ENCODE data around the gene RBCK1.
"Not testable (repeated sequence)": the region's sequence is repeated elsewhere in the genome, so short reads cannot be mapped to it uniquely, and the experiment has no call there.

Gene RBCK1

DNA sequence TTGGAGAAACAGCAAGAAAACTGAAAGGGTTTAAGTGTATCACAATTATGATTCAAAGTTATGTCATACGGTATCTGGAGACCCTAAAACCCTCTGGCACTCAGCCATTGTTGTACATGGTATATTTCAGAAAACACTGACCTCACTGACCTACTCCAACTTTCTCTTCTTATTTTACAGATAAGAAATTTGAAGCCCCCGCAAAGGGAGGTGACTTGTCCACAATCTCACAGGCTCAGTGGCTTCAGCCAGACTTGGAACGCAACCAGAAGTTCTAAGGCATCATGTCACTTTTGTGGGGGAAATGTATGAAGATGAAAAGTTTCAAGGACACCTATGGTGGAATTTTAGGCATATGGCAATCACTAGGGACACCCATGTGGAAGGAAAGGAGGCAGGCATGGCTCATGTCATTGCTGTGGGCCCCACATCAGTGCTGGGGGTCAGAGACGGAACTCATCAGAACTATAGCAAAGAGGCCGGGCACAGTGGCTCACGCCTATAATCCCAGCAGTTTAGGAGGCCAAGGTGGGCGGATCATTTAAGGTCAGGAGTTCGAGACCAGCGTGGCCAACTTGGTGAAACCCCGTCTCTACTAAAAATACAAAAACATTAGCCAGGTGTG is 32.7 kb upstream of the RBCK1 start:
- DNase-seq (ENCODE audit: low read depth in 2 of 2, low spot score in 1 of 2), result no peak

- DNase-seq (ENCODE audit: low read depth in 2 of 2, low spot score in 1 of 2), result no peak
Observed at GRCh38 chr20:376089-376488, 32.0 kb upstream of the RBCK1 start.

GRCh38 chr20:376750-377149 is 31.3 kb upstream of the RBCK1 start:
- DNase-seq (ENCODE audit: low read depth in 2 of 2, low spot score in 1 of 2), result no peak

- DNase-seq (ENCODE audit: low read depth in 2 of 2, low spot score in 1 of 2), result not testable (repeated sequence)
Observed at GRCh38 chr20:377578-377977, 30.5 kb upstream of the RBCK1 start.

DNA sequence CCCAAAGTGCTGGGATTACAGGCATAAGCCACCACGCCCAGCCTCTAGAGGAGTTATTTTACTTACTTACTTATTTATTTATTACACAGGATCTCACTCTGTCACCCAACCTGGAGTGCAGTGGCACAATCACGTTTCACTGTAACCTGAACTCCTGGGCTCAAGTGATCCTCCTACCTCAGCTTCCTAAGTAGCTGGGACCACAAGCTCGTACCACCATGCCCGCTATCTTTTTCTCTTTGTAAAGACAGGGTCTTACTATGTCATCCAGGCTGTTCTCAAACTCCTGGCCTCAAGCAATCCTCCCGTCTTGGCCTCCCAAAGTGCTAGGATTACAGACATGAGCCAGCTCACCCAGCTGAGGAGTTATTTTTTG is 29.1 kb upstream of the RBCK1 start:
- DNase-seq (ENCODE audit: low read depth in 2 of 2, low spot score in 1 of 2), result no peak

DNA sequence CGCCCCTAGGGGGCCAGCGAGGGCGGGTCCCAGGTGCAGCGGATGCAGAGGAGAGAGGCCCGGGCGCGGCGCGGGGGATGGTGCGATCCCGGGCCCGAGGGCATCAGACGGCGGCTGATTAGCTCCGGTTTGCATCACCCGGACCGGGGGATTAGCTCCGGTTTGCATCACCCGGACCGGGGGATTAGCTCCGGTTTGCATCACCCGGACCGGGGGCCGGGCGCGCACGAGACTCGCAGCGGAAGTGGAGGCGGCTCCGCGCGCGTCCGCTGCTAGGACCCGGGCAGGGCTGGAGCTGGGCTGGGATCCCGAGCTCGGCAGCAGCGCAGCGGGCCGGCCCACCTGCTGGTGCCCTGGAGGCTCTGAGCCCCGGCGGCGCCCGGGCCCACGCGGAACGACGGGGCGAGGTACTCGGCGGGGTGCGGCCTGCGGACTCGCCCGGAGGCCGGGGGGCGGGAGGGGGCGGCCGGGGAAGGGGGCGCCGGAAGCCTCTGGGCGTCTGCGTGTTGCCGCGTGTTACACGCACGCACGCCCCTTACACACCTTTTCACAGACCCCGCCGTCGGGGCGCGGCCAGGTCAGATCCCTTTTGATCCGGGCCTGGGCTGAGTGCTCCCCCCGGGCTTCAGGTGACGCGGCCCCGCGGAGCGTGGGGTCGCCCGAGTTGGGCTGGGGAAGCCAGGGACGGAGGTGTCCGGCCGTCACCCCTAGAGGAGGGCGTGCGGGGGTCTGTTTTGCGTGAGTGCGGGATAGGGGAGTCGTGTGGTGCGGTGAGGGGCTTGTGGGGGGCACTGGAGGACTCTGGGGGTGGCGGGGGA is 27.1 kb upstream of the RBCK1 start:
- no peak for DNase-seq (ENCODE audit: low read depth in 2 of 2, low spot score in 1 of 2)

GRCh38 chr20:381581-382290 is 26.4 kb upstream of the RBCK1 start:
- DNase-seq (ENCODE audit: low read depth in 2 of 2, low spot score in 1 of 2), result peak; percentile 41 to 48

- DNase-seq (ENCODE audit: low read depth in 2 of 2, low spot score in 1 of 2), result no peak
Observed at GRCh38 chr20:382291-383115, 25.6 kb upstream of the RBCK1 start.

- DNase-seq (ENCODE audit: low read depth in 2 of 2, low spot score in 1 of 2), result no peak
Observed at GRCh38 chr20:383889-384288, 24.2 kb upstream of the RBCK1 start.

DNA sequence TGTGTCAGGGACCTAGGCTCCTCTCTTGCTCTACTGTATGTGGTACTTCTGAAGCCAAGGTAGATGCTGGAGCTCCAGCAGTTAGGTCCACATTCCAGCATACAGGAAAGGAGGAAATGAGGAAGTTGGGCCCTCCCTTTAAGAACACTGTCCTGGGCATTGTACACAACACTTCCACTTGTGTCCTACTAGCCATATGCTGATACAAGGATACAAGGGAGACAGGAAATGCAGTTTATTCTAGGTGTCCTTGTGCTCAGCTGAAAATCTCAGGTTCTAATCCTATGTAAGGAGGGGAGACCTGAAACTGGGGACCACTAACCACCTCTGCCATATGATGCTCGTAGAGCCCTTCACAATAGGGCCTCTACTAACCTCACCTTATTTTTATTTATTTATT is 23.4 kb upstream of the RBCK1 start:
- no peak for DNase-seq (ENCODE audit: low read depth in 2 of 2, low spot score in 1 of 2)

- no peak for DNase-seq (ENCODE audit: low read depth in 2 of 2, low spot score in 1 of 2)
Observed at GRCh38 chr20:385448-385847, 22.7 kb upstream of the RBCK1 start.

DNA sequence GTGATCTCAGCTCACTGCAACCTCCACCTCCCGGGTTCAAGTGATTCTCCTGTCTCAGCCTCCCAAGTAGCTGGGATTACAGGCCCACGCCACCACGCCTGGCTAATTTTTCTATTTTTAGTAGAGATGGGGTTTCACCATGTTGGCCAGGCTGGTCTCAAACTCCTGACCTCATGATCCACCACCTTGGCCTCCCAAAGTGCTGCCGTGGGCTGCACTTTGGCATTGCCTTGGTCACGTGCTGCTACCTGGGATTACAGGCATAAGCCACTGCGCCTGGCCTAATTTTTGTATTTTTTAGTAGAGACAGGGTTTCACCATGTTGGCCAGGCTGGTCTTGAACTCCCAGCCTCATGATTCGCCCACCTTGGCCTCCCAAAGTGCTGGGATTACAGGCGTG is 21.5 kb upstream of the RBCK1 start:
- DNase-seq (ENCODE audit: low read depth in 2 of 2, low spot score in 1 of 2), result not testable (repeated sequence)

DNA sequence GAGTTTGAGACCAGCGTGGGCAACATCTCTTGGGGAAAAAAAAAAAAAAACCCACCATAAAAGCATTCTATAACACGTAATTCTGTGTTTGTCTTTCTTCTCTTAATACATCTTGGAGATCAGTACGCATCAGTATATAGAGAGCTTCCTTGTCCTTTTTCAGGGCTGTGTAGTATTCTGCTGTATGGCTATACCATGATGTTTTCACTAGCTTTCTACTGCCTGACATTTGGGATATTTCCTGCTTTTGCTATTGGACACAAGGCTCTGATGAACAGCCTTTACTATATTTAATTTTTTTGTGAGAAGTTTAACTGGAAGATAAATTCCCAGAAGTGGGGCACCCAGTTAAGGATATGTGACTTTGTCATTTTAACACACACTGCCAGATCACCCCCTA is 20.6 kb upstream of the RBCK1 start:
- DNase-seq (ENCODE audit: low read depth in 2 of 2, low spot score in 1 of 2), result no peak

DNA sequence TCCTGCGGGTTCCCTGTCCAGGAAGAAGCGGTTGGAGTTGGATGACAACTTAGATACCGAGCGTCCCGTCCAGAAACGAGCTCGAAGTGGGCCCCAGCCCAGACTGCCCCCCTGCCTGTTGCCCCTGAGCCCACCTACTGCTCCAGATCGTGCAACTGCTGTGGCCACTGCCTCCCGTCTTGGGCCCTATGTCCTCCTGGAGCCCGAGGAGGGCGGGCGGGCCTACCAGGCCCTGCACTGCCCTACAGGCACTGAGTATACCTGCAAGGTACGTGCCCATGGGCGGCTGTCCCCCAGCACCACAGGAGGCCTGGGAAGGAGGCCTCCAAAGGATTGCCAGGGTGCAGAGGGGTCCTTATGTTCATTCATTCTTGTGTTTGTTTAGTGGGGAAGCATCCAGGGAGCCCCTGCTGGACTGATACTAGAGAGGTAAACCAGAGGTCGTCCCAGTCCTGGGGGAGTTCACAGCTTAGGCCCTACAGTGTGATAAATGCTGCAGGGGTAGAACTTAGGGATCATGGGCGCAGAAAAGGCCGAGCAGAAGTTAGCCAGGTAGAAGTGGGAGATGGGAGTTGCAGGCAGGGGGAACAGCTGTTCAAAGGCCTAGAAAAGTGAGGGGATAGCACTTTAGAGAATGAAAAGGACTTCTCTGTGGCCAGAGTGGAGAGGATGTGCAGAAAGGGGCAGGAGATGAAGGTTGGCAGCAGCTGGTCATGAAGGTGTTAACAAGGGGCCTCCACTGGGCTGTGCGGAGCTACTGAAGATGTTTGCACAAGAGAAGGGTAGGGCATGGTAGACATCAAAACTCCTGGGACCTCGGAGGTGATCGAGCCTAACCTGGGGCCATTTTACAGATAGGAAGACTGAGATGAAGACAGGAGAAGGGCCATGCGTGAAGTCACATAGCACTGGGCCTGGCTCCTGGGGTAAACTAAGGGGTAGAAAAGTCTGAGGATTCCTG is 19.8 kb upstream of the RBCK1 start:
- no peak for DNase-seq (ENCODE audit: low read depth in 2 of 2, low spot score in 1 of 2)

- no peak for DNase-seq (ENCODE audit: low read depth in 2 of 2, low spot score in 1 of 2)
Observed at GRCh38 chr20:389220-389619, 18.9 kb upstream of the RBCK1 start.

GRCh38 chr20:391041-391711 is 16.9 kb upstream of the RBCK1 start:
- no peak for DNase-seq (ENCODE audit: low read depth in 2 of 2, low spot score in 1 of 2)

GRCh38 chr20:393296-393695 is 14.8 kb upstream of the RBCK1 start:
- not testable (repeated sequence) for DNase-seq (ENCODE audit: low read depth in 2 of 2, low spot score in 1 of 2)

GRCh38 chr20:396252-396618 is 11.9 kb upstream of the RBCK1 start:
- DNase-seq (ENCODE audit: low read depth in 2 of 2, low spot score in 1 of 2), result no peak

DNA sequence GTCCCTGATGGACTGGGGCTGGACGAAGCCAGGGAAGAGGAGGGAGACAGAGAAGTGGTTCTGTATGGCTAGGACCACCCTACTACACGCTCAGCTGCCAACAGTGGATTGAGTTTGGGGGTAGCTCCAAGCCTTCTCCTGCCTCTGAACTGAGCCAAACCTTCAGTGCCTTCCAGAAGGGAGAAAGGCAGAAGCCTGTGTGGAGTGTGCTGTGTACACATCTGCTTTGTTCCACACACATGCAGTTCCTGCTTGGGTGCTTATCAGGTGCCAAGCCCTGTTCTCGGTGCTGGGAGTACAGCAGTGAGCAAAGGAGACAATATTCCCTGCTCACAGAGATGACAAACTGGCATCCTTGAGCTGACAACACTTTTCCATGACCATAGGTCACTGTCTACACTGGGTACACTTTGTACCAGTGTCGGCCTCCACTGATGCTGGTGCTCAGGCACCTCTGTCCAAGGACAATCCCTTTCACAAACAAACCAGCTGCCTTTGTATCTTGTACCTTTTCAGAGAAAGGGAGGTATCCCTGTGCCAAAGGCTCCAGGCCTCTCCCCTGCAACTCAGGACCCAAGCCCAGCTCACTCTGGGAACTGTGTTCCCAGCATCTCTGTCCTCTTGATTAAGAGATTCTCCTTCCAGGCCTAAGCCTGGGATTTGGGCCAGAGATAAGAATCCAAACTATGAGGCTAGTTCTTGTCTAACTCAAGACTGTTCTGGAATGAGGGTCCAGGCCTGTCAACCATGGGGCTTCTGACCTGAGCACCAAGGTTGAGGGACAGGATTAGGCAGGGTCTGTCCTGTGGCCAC is 11.3 kb upstream of the RBCK1 start:
- no peak for DNase-seq (ENCODE audit: low read depth in 2 of 2, low spot score in 1 of 2)
